Liver (tissue), 9 donors: ENCODE measurements around the gene SLC28A2. TPM values are rescaled to one million over a fixed set of nuclear protein-coding genes. Genes with fewer than 3 reads are reported as not detected.
A peak's percentile ranks its signal among the peaks of the same experiment; 100 is the strongest.
"Not testable (repeated sequence)": the region's sequence is repeated elsewhere in the genome, so short reads cannot be mapped to it uniquely, and the experiment has no call there.

Experiments used
- DNase-seq: peaks from one replicate; pipeline ENCODE4 v3.0.0-alpha.2; 2017; ENCODE audit warnings: low spot score
- H3K27ac ChIP-seq, 2 donors: one replicate each; pipeline ENCODE4 v1.7.0; 2013; ENCODE audit warnings: inconsistent platforms in 2 of 2, low read length in 2 of 2, control low read depth in 1 of 2, low read depth in 1 of 2, mild to moderate bottlenecking in 1 of 2
- H3K27me3 ChIP-seq, 4 donors: one replicate each; pipeline versions ENCODE4 v1.6.1 to v1.7.0; 2013; ENCODE audit warnings: low read length in 3 of 4, inconsistent platforms in 1 of 4, mild to moderate bottlenecking in 1 of 4, moderate library complexity in 1 of 4; ENCODE audit not compliant: control insufficient read depth in 4 of 4, insufficient read depth in 4 of 4
- H3K36me3 ChIP-seq, 4 donors: one replicate each; pipeline versions ENCODE4 v1.6.1 to v1.7.0; 2013; ENCODE audit warnings: low read length in 3 of 4, mild to moderate bottlenecking in 3 of 4, low read depth in 1 of 4, moderate library complexity in 1 of 4; ENCODE audit not compliant: control insufficient read depth in 4 of 4, insufficient read depth in 3 of 4
- H3K4me1 ChIP-seq, 4 donors: one replicate each; pipeline versions ENCODE4 v1.6.1 to v1.7.0; 2013; ENCODE audit warnings: low read length in 3 of 4, mild to moderate bottlenecking in 3 of 4, moderate library complexity in 1 of 4; ENCODE audit not compliant: control insufficient read depth in 4 of 4, insufficient read depth in 4 of 4
- H3K4me3 ChIP-seq, 3 donors: one replicate each; pipeline versions ENCODE4 v1.6.1 to v1.7.0; 2013; ENCODE audit warnings: low read length in 3 of 3, control low read depth in 1 of 3, low read depth in 1 of 3, mild to moderate bottlenecking in 1 of 3
- H3K9ac ChIP-seq, 2 donors: one replicate each; pipeline ENCODE4 v1.7.0; 2013; ENCODE audit warnings: low read length in 2 of 2, mild to moderate bottlenecking in 2 of 2, moderate library complexity in 2 of 2, control low read depth in 1 of 2, low read depth in 1 of 2
- H3K9me3 ChIP-seq, 4 donors: one replicate each; pipeline versions ENCODE4 v1.6.1 to v1.7.0; 2013; ENCODE audit warnings: low read length in 3 of 4; ENCODE audit not compliant: control insufficient read depth in 4 of 4
- EGR1 ChIP-seq, 2 donors: IDR thresholded peaks; 2 replicates each; pipeline ENCODE4 v1.6.1; 2016 to 2018; ENCODE audit warnings: antibody characterized with exemption in 2 of 2, low read depth in 2 of 2
- FOXA1 ChIP-seq: IDR thresholded peaks from 2 replicates; pipeline ENCODE4 v1.6.1; 2016; ENCODE audit warnings: antibody characterized with exemption
- GABPA ChIP-seq, 2 donors: IDR thresholded peaks in 1 of 2; conservative IDR thresholded peaks in 1 of 2; 2 replicates each; pipeline ENCODE4 v1.6.1; 2016; ENCODE audit warnings: antibody characterized with exemption in 2 of 2, mild to moderate bottlenecking in 1 of 2, moderate library complexity in 1 of 2
- HNF4A ChIP-seq, 2 donors: conservative IDR thresholded peaks; 2 replicates each; pipeline ENCODE4 v1.6.1; 2016; ENCODE audit warnings: antibody characterized with exemption in 2 of 2, mild to moderate bottlenecking in 2 of 2
- HNF4G ChIP-seq: IDR thresholded peaks from 2 replicates; pipeline ENCODE4 v1.6.1; 2016; ENCODE audit warnings: antibody characterized with exemption
- MAX ChIP-seq: IDR thresholded peaks from 2 replicates; pipeline ENCODE4 v1.6.1; 2016; ENCODE audit warnings: antibody characterized with exemption
- RAD21 ChIP-seq, 2 donors: IDR thresholded peaks; 2 replicates each; pipeline ENCODE4 v1.6.1; 2016; ENCODE audit warnings: antibody characterized with exemption in 2 of 2, mild to moderate bottlenecking in 2 of 2
- RXRA ChIP-seq, 2 donors: IDR thresholded peaks; 2 replicates each; pipeline ENCODE4 v1.6.1; 2017 to 2018; ENCODE audit warnings: antibody characterized with exemption in 2 of 2, mild to moderate bottlenecking in 1 of 2
- SP1 ChIP-seq: IDR thresholded peaks from 2 replicates; pipeline ENCODE4 v1.6.1; 2018; ENCODE audit warnings: antibody characterized with exemption, mild to moderate bottlenecking
- TAF1 ChIP-seq: conservative IDR thresholded peaks from 2 replicates; pipeline ENCODE4 v1.6.1; 2016; ENCODE audit warnings: antibody characterized with exemption, mild to moderate bottlenecking
- ZBTB33 ChIP-seq: IDR thresholded peaks from 2 replicates; pipeline ENCODE4 v1.6.1; 2016; ENCODE audit warnings: antibody characterized with exemption
- WGBS: extraction: QIAGEN DNeasy Blood & Tissue Kit; methylation state at CpG from one replicate; pipeline ENCODE4 v1.1.7; 2013; 5-methylcytosine and 5-hydroxymethylcytosine counted together
- polyA plus RNA-seq, 2 donors: library from polyadenylated mRNA; stranded (reverse) in 1 of 2; unstranded in 1 of 2; fragments of 200-250 nt in 1 of 2; fragments of >200 nt in 1 of 2; fragmentation: Nextera tagmentation in 1 of 2; extraction: Ambion mirVana in 1 of 2; gene quantifications; one replicate each; pipeline versions ENCODE4 v1.2.1 to v1.2.3, GENCODE V29; 2013 to 2015
- total RNA-seq, 2 donors: library from RNA; depleted of rRNA; stranded (reverse); fragments of >200 nt; gene quantifications; one replicate each; pipeline ENCODE4 v1.2.3, GENCODE V29; 2014
- donor health status: healthy.
- donor health status: healthy.
- donor health status: healthy.
- donor health status: healthy.
- donor health status: healthy.

The SLC28A2 gene
- total and polyA plus RNA-seq, 4 donors = under 0.01 to 0.19 (median 0.02) TPM; not detected in 1

DNA sequence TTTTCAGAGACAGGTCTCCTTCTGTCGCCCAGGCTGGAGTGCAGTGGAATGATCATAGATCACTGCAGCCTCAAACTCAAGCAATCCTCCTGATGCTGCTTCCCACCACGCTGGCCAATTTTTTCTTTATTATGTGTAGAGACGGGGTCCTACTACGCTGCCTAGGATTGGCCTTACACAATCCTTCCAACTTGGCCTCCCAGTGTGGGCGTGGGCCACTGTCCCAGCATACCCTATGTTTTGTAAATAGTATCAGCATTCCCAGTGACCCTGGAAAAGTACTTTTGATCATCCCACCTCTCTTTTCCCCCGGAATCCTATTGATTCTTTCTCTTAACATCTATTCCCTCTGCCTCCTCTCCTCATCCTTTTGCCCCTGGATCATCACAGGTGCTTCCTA, 36.9 kb downstream of the SLC28A2 start:
- H3K9me3 ChIP-seq = no peaks in the 10 kb centered on the region
- no peak overlapping the region for H3K27ac ChIP-seq
- H3K4me1 ChIP-seq = peaks cover 0 to 6% (median 5%) of the 10 kb centered on the region in 4 donors
- DNase-seq = no peak
- no peak overlapping the region for H3K4me3 ChIP-seq
- H3K27me3 ChIP-seq = no peaks in the 10 kb centered on the region
- TF ChIP-seq EGR1 (IDR thresholded peaks at IDR 0.05; ENCODE audit: low read depth in 2 of 2) (no peak), SP1 (no peak), TAF1 (no peak), ZBTB33 (no peak), GABPA (IDR thresholded peaks at IDR 0.05 in 1 of 2, conservative IDR thresholded peaks at IDR 0.05 in 1 of 2) (no peak), HNF4A (conservative IDR thresholded peaks at IDR 0.05) (no peak)
- H3K9ac ChIP-seq = no peak overlapping the region
- WGBS = 76% methylated on average over 6 of the region's 6 CpGs
- H3K36me3 ChIP-seq = no peaks in the 10 kb centered on the region

- H3K9me3 ChIP-seq = no peaks in the 10 kb centered on the region
- H3K4me1 ChIP-seq = peaks cover 0 to 6% (median 5%) of the 10 kb centered on the region in 4 donors
- H3K36me3 ChIP-seq = no peaks in the 10 kb centered on the region
- no peak overlapping the region for H3K27ac ChIP-seq
- no peaks in the 10 kb centered on the region for H3K27me3 ChIP-seq
- WGBS = 47% methylated on average over 9 of the region's 9 CpGs
- no peak overlapping the region for H3K9ac ChIP-seq
- no peak overlapping the region for H3K4me3 ChIP-seq
- TF ChIP-seq RAD21 (IDR thresholded peaks at IDR 0.05) (no peak), RXRA (IDR thresholded peaks at IDR 0.05) (no peak), FOXA1 (no peak), MAX (no peak), SP1 (no peak)
- DNase-seq = no peak
Observed at GRCh38 chr15:45291822-45292582, 40.0 kb downstream of the SLC28A2 start.

DNA sequence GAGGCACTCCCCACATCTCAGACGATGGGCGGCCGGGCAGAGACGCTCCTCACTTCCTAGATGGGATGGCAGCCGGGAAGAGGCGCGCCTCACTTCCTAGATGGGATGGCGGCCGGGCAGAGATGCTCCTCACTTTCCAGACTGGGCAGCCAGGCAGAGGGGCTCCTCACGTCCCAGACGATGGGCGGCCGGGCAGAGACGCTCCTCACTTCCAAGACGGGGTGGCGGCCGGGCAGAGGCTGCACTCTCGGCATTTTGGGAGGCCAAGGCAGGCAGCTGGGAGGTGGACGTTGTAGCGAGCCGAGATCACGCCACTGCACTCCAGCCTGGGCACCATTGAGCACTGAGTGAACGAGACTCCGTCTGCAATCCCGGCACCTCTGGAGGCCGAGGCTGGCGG, 41.3 kb downstream of the SLC28A2 start:
- not testable (repeated sequence) for H3K9me3 ChIP-seq, H3K36me3 ChIP-seq, DNase-seq, H3K9ac ChIP-seq, H3K4me3 ChIP-seq, H3K27ac ChIP-seq, H3K4me1 ChIP-seq, H3K27me3 ChIP-seq
- WGBS = 96% methylated on average over 23 of the region's 27 CpGs

DNA sequence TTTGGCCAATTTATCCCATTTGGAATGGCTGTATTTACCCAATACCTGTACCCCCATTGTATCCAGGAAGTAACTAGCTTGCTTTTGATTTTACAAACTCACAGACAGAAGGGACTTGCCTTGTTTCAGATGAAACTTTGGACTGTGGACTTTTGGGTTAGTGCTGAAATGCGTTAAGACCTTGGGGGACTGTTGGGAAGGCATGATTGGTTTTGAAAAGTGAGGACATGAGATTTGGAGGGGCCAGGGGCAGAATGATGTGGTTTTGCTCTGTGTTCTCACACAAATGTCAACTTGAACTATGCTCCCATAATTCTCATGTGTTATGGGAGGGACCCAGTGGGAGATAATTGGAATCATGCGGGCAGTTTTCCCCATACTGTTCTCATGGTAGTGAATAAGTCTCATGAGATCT, 46.9 kb downstream of the SLC28A2 start:
- H3K9ac ChIP-seq, H3K27me3 ChIP-seq, H3K4me1 ChIP-seq, H3K9me3 ChIP-seq, H3K4me3 ChIP-seq, H3K27ac ChIP-seq, DNase-seq, H3K36me3 ChIP-seq: not testable (repeated sequence)
- TF ChIP-seq HNF4A (conservative IDR thresholded peaks at IDR 0.05) (peak; percentile 55 to 75), SP1 (peak; percentile 30), HNF4G (peak; percentile 17)
- 66% methylated on average over 2 of the region's 2 CpGs for WGBS
